GM23248 (cell line): Measurements from ENCODE around the gene HHIPL2. TPM values are rescaled to one million over a fixed set of nuclear protein-coding genes. Genes with fewer than 3 reads are reported as not detected.

Experiments
- DNase-seq: peaks from one replicate; pipeline ENCODE4 v3.0.0-alpha.2; 2015
- H2AFZ ChIP-seq: fragments of 200-600 bp; sonication (generic); 2 replicates; pipeline ENCODE4 v1.6.1; 2016; ENCODE audit warnings: antibody characterized with exemption
- H3F3A ChIP-seq: fragments of 200-600 bp; sonication (generic); 2 replicates; pipeline ENCODE4 v1.6.1; 2016; ENCODE audit warnings: mild to moderate bottlenecking, antibody characterized with exemption, mixed run types; ENCODE audit not compliant: insufficient read depth
- H3K27ac ChIP-seq: fragments of 200-600 bp; sonication (generic); 2 replicates; pipeline ENCODE4 v1.5.1; 2016; ENCODE audit warnings: mild to moderate bottlenecking
- H3K27me3 ChIP-seq: fragments of 200-600 bp; sonication (generic); replicated peaks from 2 replicates; pipeline ENCODE4 v1.6.1; 2016; ENCODE audit warnings: mild to moderate bottlenecking; ENCODE audit not compliant: insufficient read depth
- H3K36me3 ChIP-seq: fragments of 200-600 bp; sonication (generic); 2 replicates; pipeline ENCODE4 v1.6.1; 2016; ENCODE audit warnings: low read depth, mild to moderate bottlenecking
- H3K4me1 ChIP-seq: fragments of 200-600 bp; sonication (generic); 2 replicates; pipeline ENCODE4 v1.6.1; 2016; ENCODE audit warnings: mild to moderate bottlenecking; ENCODE audit not compliant: insufficient read depth
- H3K4me2 ChIP-seq: fragments of 200-600 bp; sonication (generic); one replicate; pipeline ENCODE4 v1.6.1; 2016; ENCODE audit warnings: mild to moderate bottlenecking; ENCODE audit not compliant: unreplicated experiment
- H3K4me3 ChIP-seq: fragments of 200-600 bp; sonication (generic); 2 replicates; pipeline ENCODE4 v1.5.1; 2016; ENCODE audit warnings: mild to moderate bottlenecking
- H3K79me2 ChIP-seq: fragments of 200-600 bp; sonication (generic); 2 replicates; pipeline ENCODE4 v1.6.1; 2016; ENCODE audit warnings: mild to moderate bottlenecking; ENCODE audit not compliant: insufficient read depth
- H3K9ac ChIP-seq: fragments of 200-600 bp; sonication (generic); 2 replicates; pipeline ENCODE4 v1.6.1; 2016; ENCODE audit warnings: mild to moderate bottlenecking
- H3K9me2 ChIP-seq: fragments of 200-600 bp; sonication (generic); 2 replicates; pipeline ENCODE4 v1.6.1; 2016; ENCODE audit warnings: mixed run types, mild to moderate bottlenecking, moderate library complexity; ENCODE audit not compliant: insufficient read depth
- H3K9me3 ChIP-seq: fragments of 200-600 bp; sonication (generic); one replicate; pipeline ENCODE4 v1.6.1; 2017; ENCODE audit warnings: low read depth
- H4K20me1 ChIP-seq: fragments of 200-600 bp; sonication (generic); 2 replicates; pipeline ENCODE4 v1.6.0; 2016; ENCODE audit not compliant: insufficient read depth
- EZH2 ChIP-seq: fragments of 200-600 bp; sonication (generic); IDR thresholded peaks from 2 replicates; pipeline ENCODE4 v1.6.1; 2018; ENCODE audit warnings: antibody characterized with exemption, mild to moderate bottlenecking; ENCODE audit not compliant: insufficient read depth, poor library complexity, severe bottlenecking
- EZH2phosphoT487 ChIP-seq: fragments of 200-600 bp; sonication (generic); IDR thresholded peaks from 2 replicates; pipeline ENCODE4 v1.6.1; 2018; ENCODE audit warnings: antibody characterized with exemption, moderate library complexity, mild to moderate bottlenecking, low read depth; ENCODE audit not compliant: insufficient read depth
- WGBS, 2 experiments: methylation state at CpG; one replicate each; pipeline ENCODE4 v1.1.6; 2015 to 2017; ENCODE audit warnings: low lambda C conversion rate in 2 of 2, low coverage in 1 of 2; ENCODE audit errors: missing lambda C conversion rate in 2 of 2; 5-methylcytosine and 5-hydroxymethylcytosine counted together
- in situ Hi-C: fragments of 300-500 bp; cut with MboI; formaldehyde crosslinking; loops from 2 replicates; pipeline ENCODE4 v1.15.0; 2020
- polyA plus RNA-seq: library from polyadenylated mRNA; unstranded; fragments of >200 nt; fragmentation: Nextera tagmentation; extraction: Ambion mirVana; gene quantifications from 2 replicates; pipeline ENCODE4 v1.2.1, GENCODE V29; 2016
- total RNA-seq: library from RNA; depleted of rRNA; stranded (reverse); fragments of >200 nt; shearing (Covaris generic); gene quantifications from 2 replicates; pipeline ENCODE4 v1.2.3, GENCODE V29; 2014

Gene HHIPL2
- total and polyA plus RNA-seq, 2 experiments from 2014 or later = 1.3 TPM

GRCh38 chr1:222543817-222544216 lies 4.1 kb downstream of the HHIPL2 start:
- no peak for TF ChIP-seq EZH2
- TF ChIP-seq EZH2phosphoT487 = no peak
- peaks cover 24% of the 10 kb centered on the region for H3K4me1 ChIP-seq
- H3K27ac ChIP-seq = no peak overlapping the region
- H3K9me3 ChIP-seq = no peaks in the 10 kb centered on the region
- no peaks in the 10 kb centered on the region for H3K79me2 ChIP-seq
- WGBS, 2 experiments = 95 to 96% methylated on average over 21 of the region's 21 CpGs
- no peak for DNase-seq
- no peak overlapping the region for H3K9ac ChIP-seq
- in situ Hi-C loops = no loop called here
- no peaks in the 10 kb centered on the region for H4K20me1 ChIP-seq
- H3K36me3 ChIP-seq = no peaks in the 10 kb centered on the region
- H3K27me3 ChIP-seq = no peaks in the 10 kb centered on the region
- H3F3A ChIP-seq = peaks cover 17% of the 10 kb centered on the region
- H2AFZ ChIP-seq = no peak overlapping the region
- no peak overlapping the region for H3K4me2 ChIP-seq
- no peak overlapping the region for H3K4me3 ChIP-seq
- H3K9me2 ChIP-seq = no peaks in the 10 kb centered on the region

DNA sequence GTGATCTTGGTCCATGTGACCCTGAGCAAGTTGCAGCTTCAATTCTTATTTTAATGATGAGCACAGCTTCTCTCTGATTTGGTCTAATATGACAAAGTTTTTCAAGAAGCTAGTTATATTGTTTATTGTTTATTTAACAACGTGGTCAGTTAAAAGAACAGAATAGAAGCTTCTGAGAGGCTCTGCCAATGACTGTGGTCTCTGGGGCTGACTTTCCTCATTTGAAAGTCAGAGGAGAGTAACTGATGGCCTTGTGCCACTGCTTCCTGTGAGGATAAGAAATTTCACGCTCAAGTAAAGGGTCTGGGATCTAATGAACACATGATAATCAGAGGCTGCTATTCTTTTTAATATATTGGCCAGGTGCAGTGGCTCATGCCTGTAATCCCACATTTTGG lies 7.3 kb downstream of the HHIPL2 start:
- no peaks in the 10 kb centered on the region for H3K36me3 ChIP-seq
- no peak for DNase-seq
- H3K27me3 ChIP-seq = no peaks in the 10 kb centered on the region
- H3K79me2 ChIP-seq = no peaks in the 10 kb centered on the region
- H3F3A ChIP-seq = no peaks in the 10 kb centered on the region
- H3K4me1 ChIP-seq = no peaks in the 10 kb centered on the region
- no peaks in the 10 kb centered on the region for H3K9me2 ChIP-seq
- no peak overlapping the region for H2AFZ ChIP-seq
- in situ Hi-C loops = no loop called here
- no peaks in the 10 kb centered on the region for H4K20me1 ChIP-seq
- no peak overlapping the region for H3K4me3 ChIP-seq
- H3K27ac ChIP-seq = no peak overlapping the region
- 46 to 62% methylated on average over 2 of the region's 2 CpGs for WGBS, 2 experiments
- TF ChIP-seq EZH2phosphoT487 (no peak), EZH2 (no peak)
- H3K4me2 ChIP-seq = no peak overlapping the region
- no peaks in the 10 kb centered on the region for H3K9me3 ChIP-seq
- H3K9ac ChIP-seq = no peak overlapping the region

DNA sequence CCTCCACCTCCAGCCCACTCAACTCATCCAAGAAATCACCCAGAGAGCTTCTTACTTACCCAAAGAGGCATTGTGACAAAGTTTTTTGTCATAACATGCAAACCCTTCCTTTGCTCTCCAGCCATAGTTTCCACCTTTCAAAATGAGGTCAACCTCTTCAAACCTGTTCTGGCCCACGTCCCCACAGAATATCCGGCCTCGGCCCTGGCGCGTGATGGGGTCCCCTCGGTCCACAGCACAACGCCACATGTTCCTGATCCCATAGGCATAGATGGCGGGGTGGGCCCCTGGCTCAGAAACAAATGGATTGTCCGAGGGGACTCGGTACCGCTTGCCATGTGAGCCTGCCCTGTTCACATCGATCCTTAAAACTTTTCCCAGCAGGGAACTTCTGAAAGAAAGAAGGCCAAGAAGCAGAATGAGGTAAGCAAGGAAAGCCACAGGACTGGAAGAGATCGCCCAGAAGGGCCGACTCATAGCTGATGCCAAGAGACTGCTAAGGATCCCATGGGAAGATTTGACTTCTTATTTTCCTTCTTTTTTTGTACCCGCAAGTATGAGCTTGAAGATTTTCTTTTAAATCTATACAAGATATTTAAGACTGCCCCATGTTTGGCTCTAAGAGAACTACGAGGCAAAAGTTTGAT lies 7.8 kb downstream of the HHIPL2 start:
- in situ Hi-C loops = no loop called here
- Histone ChIP-seq H2AFZ (no peak overlapping the region), H3K9ac (no peak overlapping the region), H3K27ac (no peak overlapping the region), H3K27me3 (no peaks in the 10 kb centered on the region), H3K9me2 (no peaks in the 10 kb centered on the region), H3F3A (no peaks in the 10 kb centered on the region), H3K36me3 (no peaks in the 10 kb centered on the region), H3K9me3 (no peaks in the 10 kb centered on the region), H3K79me2 (no peaks in the 10 kb centered on the region), H3K4me3 (no peak overlapping the region), H3K4me2 (no peak overlapping the region), H3K4me1 (no peaks in the 10 kb centered on the region), H4K20me1 (no peaks in the 10 kb centered on the region)
- WGBS, 2 experiments = 84 to 86% methylated on average over 16 of the region's 16 CpGs
- DNase-seq = peak; percentile 23
- TF ChIP-seq EZH2 = no peak
- TF ChIP-seq EZH2phosphoT487 = no peak

GRCh38 chr1:222535455-222535854 lies 12.4 kb downstream of the HHIPL2 start:
- Histone ChIP-seq H3K36me3 (no peaks in the 10 kb centered on the region), H2AFZ (no peak overlapping the region), H3F3A (no peaks in the 10 kb centered on the region), H4K20me1 (no peaks in the 10 kb centered on the region), H3K9ac (no peak overlapping the region), H3K27ac (no peak overlapping the region), H3K4me1 (no peaks in the 10 kb centered on the region), H3K79me2 (no peaks in the 10 kb centered on the region), H3K4me2 (no peak overlapping the region), H3K4me3 (no peak overlapping the region), H3K9me2 (no peaks in the 10 kb centered on the region), H3K9me3 (no peaks in the 10 kb centered on the region), H3K27me3 (no peaks in the 10 kb centered on the region)
- WGBS, 2 experiments = 87 to 95% methylated on average over 5 of the region's 5 CpGs
- TF ChIP-seq EZH2 = no peak
- no peak for TF ChIP-seq EZH2phosphoT487
- DNase-seq = no peak
- in situ Hi-C loops = no loop called here

DNA sequence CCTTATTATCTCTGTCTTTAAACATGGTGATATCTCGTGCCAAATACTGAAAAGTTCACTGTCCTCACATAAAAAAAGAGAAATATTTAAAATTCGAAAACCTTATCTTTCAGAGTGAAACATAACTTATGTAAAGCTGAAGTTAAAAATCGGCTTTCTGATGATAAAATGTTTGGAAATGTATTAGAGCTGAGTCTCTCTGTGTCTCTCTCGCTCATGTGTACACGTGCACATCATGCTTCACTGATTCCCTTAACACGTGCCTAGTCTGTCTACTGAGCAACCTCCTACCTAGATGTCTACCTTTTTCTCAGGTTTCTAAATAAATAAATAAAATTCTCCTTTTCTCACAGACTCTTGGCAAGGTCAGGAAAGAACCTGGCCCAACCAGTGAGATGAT lies 17.1 kb downstream of the HHIPL2 start:
- in situ Hi-C loops = no loop called here
- Histone ChIP-seq H3K9ac (no peak overlapping the region), H3F3A (no peaks in the 10 kb centered on the region), H3K9me2 (no peaks in the 10 kb centered on the region), H4K20me1 (no peaks in the 10 kb centered on the region), H3K36me3 (no peaks in the 10 kb centered on the region), H3K4me2 (no peak overlapping the region), H3K27me3 (no peaks in the 10 kb centered on the region), H3K4me3 (no peak overlapping the region), H3K79me2 (no peaks in the 10 kb centered on the region), H3K27ac (no peak overlapping the region), H3K4me1 (no peaks in the 10 kb centered on the region), H2AFZ (no peak overlapping the region), H3K9me3 (no peaks in the 10 kb centered on the region)
- 79 to 81% methylated on average over 6 of the region's 6 CpGs for WGBS, 2 experiments
- DNase-seq = no peak
- TF ChIP-seq EZH2phosphoT487 (no peak), EZH2 (no peak)
